ENCODE measurements around the gene SRSF4. TPM values are rescaled to one million over a fixed set of nuclear protein-coding genes. Genes with fewer than 3 reads are reported as not detected.

Gene SRSF4
- 36.4 and 48.7 TPM in 2 replicates for total RNA-seq

DNA sequence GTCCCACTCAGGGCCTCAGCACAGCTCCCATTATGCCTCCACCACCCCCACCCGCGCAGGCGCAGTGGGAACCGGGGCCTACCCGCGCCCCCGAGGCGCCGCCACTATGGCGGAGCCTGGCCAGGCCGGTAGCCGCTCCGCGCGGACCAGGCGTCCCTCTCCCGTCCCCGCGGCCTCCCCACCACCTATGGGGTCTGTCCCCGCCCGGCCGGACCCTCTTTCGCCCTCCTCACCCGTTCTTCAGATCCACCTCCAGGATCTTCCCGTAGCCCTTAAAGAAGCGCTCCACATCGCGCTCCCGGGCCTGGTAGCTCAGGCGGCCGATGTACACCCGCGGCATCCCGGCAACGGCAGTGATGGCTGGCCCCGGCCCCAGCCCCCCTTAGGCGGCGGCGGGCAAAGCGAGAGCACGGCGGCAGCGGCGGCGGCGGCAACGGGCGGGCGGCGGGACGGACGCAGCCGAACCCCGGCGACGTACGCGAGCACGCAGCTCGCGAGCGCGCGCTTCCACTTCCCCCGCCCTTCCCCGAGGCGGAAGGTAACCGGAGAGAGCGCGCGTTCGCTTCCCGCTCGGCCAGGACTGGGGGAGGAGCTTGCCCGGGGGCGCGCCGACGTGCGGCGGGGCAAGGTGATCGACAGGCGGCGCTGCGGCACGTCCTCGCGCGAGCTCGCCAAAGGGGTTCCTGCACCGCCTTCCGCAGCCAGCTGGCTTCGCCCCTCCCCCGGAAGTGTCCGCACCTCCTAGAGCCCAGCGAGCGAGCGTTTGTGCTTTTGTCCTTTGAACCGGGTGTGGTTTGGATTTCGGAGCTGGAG lies at the start of gene SRSF4:
SRSF4 (minus strand) TSS at position 488 of the 813 bp plus-strand sequence; CDS start at position 340, 148 bp downstream.

DNA sequence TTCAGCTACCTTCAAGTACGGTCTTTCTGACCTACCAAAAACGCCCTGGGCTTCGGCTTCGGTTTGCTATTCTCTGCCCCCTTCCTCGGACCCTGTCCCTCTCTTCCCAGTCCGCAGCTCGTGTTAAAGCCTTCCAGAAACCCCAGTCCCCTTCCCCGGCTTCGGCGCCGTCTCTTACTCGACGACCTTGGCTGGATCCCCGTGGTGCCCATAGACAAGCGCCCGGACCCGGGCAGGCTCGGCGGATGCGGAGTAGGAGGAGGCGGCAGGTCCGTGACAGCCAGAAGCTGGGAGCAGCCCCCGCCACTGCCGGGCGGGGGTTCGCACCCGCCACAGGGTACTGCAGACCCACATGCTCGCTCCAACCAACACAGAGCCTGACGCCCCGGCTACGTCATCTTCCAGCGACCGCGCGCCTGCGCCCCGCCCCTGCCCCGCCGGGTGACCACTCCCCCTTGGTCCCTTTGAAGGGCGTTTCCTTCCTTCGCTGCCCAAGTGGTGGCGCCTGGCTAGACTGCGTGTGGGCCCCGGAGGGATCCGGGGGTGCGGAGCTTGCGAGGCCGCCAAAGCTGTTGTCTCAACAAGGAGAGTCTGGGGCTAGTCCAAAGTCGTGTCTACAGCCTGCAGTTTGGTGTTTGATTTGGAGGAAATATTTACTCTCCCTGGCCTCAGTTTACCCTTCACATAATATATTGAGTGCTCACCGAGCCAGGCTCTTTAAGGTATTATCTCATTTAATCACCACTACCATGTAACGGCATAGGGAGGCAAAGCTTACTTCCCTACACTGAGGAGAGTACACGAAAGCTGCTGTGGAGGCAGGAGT lies 49.1 kb upstream of the SRSF4 start, which contains the start of gene MECR:
MECR (minus strand) TSS at position 382 of the 826 bp plus-strand sequence; CDS start at position 354, 28 bp downstream.

DNA sequence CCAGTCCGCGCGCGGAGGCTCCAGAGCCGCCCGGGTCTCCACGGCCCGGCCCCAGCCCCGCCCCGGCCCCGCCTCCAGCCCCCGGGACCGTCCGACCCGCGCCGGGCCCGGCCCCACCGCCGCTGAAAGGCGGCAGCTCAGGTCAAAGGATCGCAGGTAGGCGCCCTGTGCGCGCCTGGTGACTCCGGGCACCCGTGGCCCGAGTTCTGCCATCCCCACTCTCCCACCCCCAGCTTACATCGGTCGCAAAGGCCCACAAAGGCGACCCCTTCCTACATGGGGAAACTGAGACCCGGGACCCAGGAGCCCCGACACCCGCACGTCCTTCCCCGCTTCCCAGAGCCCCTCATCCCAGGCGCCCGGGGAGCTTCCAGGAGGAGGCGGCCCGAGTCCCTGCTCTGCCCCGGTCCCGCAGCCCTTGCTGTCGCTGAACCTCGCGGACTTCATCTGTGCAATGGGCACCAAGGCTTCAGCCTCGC lies 57.8 kb downstream of the SRSF4 start, which contains the start of gene TMEM200B:
TMEM200B (minus strand) TSS at position 17 of the 479 bp plus-strand sequence. CDS start 2,075 bp downstream, outside the sequence.

Other genes with a start within 250 kb of the SRSF4 start
- gene TMEM200B, start 58.0 kb downstream of the SRSF4 start, total RNA-seq, result 5.2 and 7.6 TPM in 2 replicates
- gene MECR, start 49.0 kb upstream of the SRSF4 start, total RNA-seq, result 13.2 and 20.3 TPM in 2 replicates
- gene PTPRU, start 54.6 kb upstream of the SRSF4 start, total RNA-seq, result 5.0 and 9.3 TPM in 2 replicates

All from regular cardiac myocyte (primary cell).